ENCODE data around the gene ASPDH. TPM values are rescaled to one million over a fixed set of nuclear protein-coding genes. Genes with fewer than 3 reads are reported as not detected.

ASPDH gene
- total RNA-seq, 4 donors from 2014 or later: not detected

DNA sequence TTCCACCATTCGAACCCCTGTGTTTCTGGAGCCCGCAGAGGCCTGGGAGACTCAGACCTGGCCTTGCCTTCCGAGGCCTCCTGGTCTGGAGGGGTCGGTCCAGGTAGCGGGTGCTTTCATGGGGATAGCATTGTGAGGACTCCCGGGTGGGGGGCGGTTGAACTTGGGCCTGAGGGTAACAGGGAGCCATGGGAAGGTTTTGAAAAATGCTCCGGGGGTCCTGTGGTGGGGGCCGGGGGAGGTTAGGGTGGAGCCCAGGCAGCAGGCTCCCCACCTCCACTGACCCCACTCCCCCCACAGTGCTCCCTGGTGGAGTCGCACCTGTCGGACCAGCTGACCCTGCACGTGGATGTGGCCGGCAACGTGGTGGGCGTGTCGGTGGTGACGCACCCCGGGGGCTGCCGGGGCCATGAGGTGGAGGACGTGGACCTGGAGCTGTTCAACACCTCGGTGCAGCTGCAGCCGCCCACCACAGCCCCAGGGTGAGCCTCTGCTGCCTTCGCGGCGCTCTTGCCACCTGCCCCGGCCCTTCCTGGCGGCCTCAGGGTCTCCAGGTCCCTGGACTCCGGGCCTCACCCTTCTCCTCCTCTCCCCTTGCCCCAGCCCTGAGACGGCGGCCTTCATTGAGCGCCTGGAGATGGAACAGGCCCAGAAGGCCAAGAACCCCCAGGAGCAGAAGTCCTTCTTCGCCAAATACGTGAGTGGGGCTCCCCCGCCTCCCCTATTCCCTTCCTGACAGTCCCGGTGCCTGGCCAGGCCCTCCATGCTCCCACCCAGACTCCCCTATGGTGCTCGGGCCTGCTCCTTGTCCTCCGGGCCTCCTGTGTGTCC, 33.2 kb downstream of the ASPDH start:
- DNase-seq (no peak), ATAC-seq (no peak)
- no peak for TF ChIP-seq CTCF (IDR thresholded peaks at IDR 0.05 in 4 of 5, conservative IDR thresholded peaks at IDR 0.05 in 1 of 5)
- TF ChIP-seq POLR2A (IDR thresholded peaks at IDR 0.05): no peak
- H3K9me3 ChIP-seq: no peaks in the 10 kb centered on the region
- H3K27ac ChIP-seq: no peak overlapping the region
- peaks cover 13 to 18% of the 10 kb centered on the region in 2 donors for H3K4me1 ChIP-seq
- H3K36me3 ChIP-seq: peaks cover 0 to 42% of the 10 kb centered on the region in 2 donors
- no peak overlapping the region for H3K4me3 ChIP-seq
- in situ Hi-C loops (cut with MboI; ENCODE audit: low sequenced_read_pairs in 4 of 4): no loop called here
- H3K27me3 ChIP-seq: no peaks in the 10 kb centered on the region
- intact Hi-C loops (cut with DNase I; ENCODE audit: low total_unique reads): loop anchor here (10.0 kb wide), 1 partner anchor 276 kb away; the partner anchor contains the start of gene MYH14

DNA sequence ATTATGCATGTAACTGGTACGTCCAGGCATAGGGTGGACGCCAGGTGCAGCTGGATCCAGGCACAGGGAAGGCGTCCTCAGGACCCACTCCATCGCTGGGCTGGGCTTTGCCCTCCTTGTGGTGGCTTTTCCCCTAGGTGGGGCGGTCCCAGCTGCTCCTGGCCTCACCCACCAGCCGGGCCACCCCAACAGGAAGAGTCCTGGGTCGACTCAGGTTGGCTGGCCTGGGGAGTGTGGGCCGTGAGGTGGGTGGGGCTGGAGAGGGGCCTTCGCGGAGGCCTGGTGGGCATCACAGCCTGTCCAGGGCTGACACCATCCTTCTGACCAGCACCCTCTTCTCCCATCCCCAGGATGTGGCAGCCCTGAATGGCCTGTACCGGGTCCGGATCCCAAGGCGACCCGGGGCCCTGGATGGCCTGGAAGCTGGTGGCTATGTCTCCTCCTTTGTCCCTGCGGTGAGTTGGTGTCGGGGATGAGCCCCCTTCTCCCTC, 33.9 kb downstream of the ASPDH start:
- intact Hi-C loops (cut with DNase I; ENCODE audit: low total_unique reads): loop anchor here (10.0 kb wide), 1 partner anchor 275 kb away; the partner anchor contains the start of gene MYH14
- no peak for TF ChIP-seq CTCF (IDR thresholded peaks at IDR 0.05 in 4 of 5, conservative IDR thresholded peaks at IDR 0.05 in 1 of 5)
- TF ChIP-seq POLR2A (IDR thresholded peaks at IDR 0.05): no peak
- peaks cover 13 to 18% of the 10 kb centered on the region in 2 donors for H3K4me1 ChIP-seq
- peaks cover 0 to 42% of the 10 kb centered on the region in 2 donors for H3K36me3 ChIP-seq
- ATAC-seq (no peak), DNase-seq (no peak)
- H3K4me3 ChIP-seq: no peak overlapping the region
- H3K27ac ChIP-seq: no peak overlapping the region
- no peaks in the 10 kb centered on the region for H3K9me3 ChIP-seq
- in situ Hi-C loops (cut with MboI; ENCODE audit: low sequenced_read_pairs in 4 of 4): no loop called here
- no peaks in the 10 kb centered on the region for H3K27me3 ChIP-seq

DNA sequence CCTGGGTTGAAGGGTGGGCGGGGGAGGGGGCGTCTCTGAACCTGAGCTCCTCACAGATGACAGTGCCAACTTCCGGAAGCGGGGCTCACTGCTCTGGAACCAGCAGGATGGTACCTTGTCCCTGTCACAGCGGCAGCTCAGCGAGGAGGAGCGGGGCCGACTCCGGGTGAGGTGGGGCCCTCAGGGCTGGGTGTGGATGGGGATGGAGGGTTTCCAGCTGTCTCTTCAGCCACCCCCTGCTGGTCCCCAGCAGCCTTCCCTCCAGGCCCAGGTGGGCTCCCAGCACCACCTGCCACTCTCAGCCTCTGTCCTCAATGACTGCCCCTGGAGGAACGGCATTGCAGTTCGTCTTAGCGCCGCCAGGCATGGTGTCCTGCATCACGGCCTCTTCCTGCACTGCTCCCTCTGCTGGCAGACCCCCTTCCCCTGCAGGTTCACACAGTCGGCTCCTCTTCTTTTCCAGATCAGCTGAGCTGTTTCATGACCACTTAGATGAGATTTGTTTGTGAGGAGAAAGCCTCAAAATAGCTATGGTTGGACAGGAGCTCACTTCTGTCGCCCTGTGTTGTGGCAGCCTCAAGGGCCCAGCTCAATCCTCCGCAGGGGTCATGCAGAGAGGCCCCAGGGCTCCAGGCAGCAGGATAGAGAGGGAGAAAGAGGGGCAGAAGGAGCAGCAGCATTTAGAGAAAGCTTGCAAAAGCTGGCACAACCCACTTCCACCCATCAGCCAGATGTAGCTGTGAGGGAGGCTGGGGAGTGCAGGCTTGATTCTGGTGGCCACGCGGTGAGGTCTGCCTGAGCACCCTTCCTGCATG, 34.6 kb downstream of the ASPDH start:
- DNase-seq: peak in 1 of 2 donors; percentile 46
- in situ Hi-C loops (cut with MboI; ENCODE audit: low sequenced_read_pairs in 4 of 4): no loop called here
- peaks cover 13 to 18% of the 10 kb centered on the region in 2 donors for H3K4me1 ChIP-seq

More for the DNA sequence above, 34.6 kb downstream of the ASPDH start:
- Histone ChIP-seq H3K27me3 (no peaks in the 10 kb centered on the region), H3K9me3 (no peaks in the 10 kb centered on the region), H3K4me3 (no peak overlapping the region), H3K27ac (no peak overlapping the region), H3K36me3 (peaks cover 0 to 42% of the 10 kb centered on the region in 2 donors)
- TF ChIP-seq POLR2A (IDR thresholded peaks at IDR 0.05): no peak
- TF ChIP-seq CTCF (IDR thresholded peaks at IDR 0.05 in 4 of 5, conservative IDR thresholded peaks at IDR 0.05 in 1 of 5): peak; percentile 44 to 64 (median 53)
- intact Hi-C loops (cut with DNase I; ENCODE audit: low total_unique reads): no loop called here
- ATAC-seq: no peak
